ENCODE results near the gene UCP3. TPM values are rescaled to one million over a fixed set of nuclear protein-coding genes. Genes with fewer than 3 reads are reported as not detected.
A peak's percentile ranks its signal among the peaks of the same experiment; 100 is the strongest.

UCP3 gene
- total RNA-seq, 1 donor from 2014 or later = 3.1 TPM

DNA sequence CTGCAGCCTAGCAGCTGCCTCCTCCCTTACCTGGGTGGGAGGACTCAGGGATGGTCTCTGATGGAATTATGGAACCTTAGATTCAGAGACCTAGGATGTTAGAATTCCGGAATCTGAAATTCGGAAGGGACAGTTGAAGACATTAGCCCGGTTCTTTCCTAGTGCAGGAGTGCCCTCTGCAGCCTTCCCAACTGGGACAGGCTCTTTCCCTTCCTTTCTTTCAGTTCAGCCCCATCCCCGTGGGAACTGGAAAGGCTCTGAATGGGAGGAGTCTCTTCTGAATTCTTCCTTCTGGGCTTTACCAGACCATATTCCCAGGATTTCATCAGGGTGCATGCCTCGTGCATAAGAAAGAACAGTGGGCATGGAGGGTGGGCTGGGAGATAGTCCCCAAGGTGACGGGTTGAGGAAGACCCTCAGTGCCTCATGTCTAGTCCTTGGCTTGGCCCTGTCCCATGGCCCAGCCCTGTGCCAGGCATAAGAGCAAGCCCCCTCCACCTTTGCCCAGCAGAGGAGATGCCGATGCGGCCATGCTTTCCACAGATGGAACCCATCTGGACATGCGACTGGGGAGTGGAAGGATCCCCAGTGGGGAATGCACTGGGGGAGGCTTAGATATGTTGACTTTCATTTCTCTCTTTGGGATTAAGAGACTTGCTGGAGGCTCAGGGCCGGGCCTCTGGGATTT, 43.7 kb downstream of the UCP3 start:
- DNase-seq (no peak), ATAC-seq (no peak)
- H3K27me3 ChIP-seq (ENCODE audit: low read depth) = no peaks in the 10 kb centered on the region
- no peaks in the 10 kb centered on the region for H3K36me3 ChIP-seq
- no peaks in the 10 kb centered on the region for H3K9me3 ChIP-seq
- intact Hi-C loops (cut with DNase I) = no loop called here
- no peak overlapping the region for H3K4me3 ChIP-seq
- TF ChIP-seq CTCF (IDR thresholded peaks at IDR 0.05) = no peak
- H3K27ac ChIP-seq = no peak overlapping the region
- H3K4me1 ChIP-seq = no peaks in the 10 kb centered on the region

- intact Hi-C loops (cut with DNase I) = no loop called here
- no peaks in the 10 kb centered on the region for H3K9me3 ChIP-seq
- no peak for DNase-seq
- ATAC-seq = peak in 1 of 2 donors; percentile 6
- H3K36me3 ChIP-seq = no peaks in the 10 kb centered on the region
- no peak overlapping the region for H3K4me3 ChIP-seq
- TF ChIP-seq CTCF (IDR thresholded peaks at IDR 0.05) = no peak
- H3K27ac ChIP-seq = no peak overlapping the region
- H3K4me1 ChIP-seq = no peaks in the 10 kb centered on the region
- no peaks in the 10 kb centered on the region for H3K27me3 ChIP-seq (ENCODE audit: low read depth)
These were observed 45.0 kb downstream of the UCP3 start for GRCh38 chr11:73963861-73964260.

DNA sequence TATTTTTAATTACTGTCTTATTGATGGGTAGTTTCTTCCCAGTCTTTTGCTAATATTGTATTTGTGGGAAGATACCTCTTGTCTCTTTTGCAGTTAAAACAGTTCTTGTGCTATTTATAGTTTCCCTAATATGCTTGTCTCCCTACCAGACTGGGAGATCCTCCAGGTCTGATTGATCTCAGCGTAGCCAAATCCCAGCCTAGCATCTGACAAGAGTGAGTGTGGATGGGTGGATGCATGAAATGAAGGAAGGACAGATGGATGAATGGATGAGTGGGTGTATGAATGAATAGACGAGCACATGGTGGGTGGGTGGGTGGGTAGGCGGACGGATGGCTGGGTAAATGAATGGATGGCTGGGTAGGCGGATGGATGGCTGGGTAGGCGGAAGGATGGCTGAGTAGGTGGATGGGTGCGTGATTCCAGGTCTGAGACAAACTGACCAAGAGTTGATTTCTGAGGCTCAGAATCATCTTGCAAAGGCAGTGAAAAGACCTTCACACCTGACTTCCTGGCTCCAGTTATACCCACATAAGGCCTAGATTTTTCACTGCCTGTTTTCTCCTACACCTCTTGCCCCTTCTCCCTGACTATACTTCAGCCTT, 46.7 kb downstream of the UCP3 start:
- DNase-seq = no peak
- Histone ChIP-seq H3K27me3 (ENCODE audit: low read depth) (peaks cover 1% of the 10 kb centered on the region), H3K36me3 (no peaks in the 10 kb centered on the region), H3K4me1 (no peaks in the 10 kb centered on the region), H3K4me3 (no peak overlapping the region), H3K9me3 (no peaks in the 10 kb centered on the region), H3K27ac (no peak overlapping the region)
- TF ChIP-seq CTCF (IDR thresholded peaks at IDR 0.05) = no peak
- ATAC-seq = no peak
- intact Hi-C loops (cut with DNase I) = no loop called here

DNA sequence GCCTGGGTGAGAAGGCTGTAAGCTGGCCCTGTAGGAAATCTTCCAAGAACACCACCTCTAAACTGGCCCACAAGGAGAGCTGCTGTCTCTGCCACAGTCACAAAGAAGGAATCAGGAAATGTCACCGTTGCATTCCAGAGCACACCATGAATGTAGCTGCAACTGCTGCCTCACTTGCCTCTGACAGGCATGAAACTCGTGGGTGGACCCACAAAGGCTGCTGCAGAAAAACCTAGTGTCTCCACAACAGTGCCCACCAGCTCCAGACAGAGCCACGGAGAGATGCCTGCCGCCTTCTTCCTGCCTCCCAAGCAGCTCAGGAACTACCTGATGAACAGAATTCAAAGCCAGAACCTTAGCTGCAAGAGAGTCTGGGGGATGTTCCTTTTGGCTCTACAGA, 47.6 kb downstream of the UCP3 start:
- DNase-seq = no peak
- Histone ChIP-seq H3K4me1 (no peaks in the 10 kb centered on the region), H3K9me3 (no peaks in the 10 kb centered on the region), H3K27ac (no peak overlapping the region), H3K36me3 (no peaks in the 10 kb centered on the region), H3K4me3 (no peak overlapping the region), H3K27me3 (ENCODE audit: low read depth) (peaks cover 7% of the 10 kb centered on the region)
- intact Hi-C loops (cut with DNase I) = no loop called here
- TF ChIP-seq CTCF (IDR thresholded peaks at IDR 0.05) = no peak
- no peak for ATAC-seq

DNA sequence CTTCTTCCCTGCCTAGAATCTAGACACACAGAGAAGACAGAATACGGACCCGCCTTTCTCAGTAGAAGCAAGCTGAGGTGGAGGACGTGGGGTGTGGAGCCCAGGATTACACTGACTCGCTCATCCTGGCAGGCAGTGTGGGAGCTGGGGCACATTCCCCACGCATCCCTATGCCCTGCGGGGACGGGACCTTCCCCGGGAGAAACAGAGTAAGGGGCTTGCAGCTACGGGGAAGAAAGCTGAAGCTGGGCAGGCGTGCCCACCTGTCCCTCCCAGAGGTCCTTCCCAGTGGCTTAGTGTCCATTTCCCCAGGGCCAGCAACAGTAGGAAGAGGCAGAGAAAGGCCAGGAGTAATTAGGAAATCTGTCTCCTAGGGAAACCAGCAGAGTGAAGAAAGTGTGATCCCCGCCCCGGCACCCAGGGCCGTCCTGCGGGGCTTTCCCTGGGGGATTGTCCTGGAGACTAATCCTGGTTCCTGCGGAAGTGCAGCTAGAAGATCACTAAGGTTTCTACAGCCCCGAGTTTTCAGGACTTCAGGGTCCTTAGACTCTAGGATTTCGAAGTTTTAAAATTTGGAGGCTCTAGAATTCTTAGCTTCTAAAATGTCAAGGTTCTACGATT, 50.3 kb downstream of the UCP3 start:
- H3K27me3 ChIP-seq (ENCODE audit: low read depth) = peaks cover 7% of the 10 kb centered on the region
- DNase-seq = no peak
- ATAC-seq = no peak
- H3K4me1 ChIP-seq = no peaks in the 10 kb centered on the region
- no peak overlapping the region for H3K27ac ChIP-seq
- intact Hi-C loops (cut with DNase I) = no loop called here
- H3K4me3 ChIP-seq = no peak overlapping the region
- H3K36me3 ChIP-seq = no peaks in the 10 kb centered on the region
- H3K9me3 ChIP-seq = no peaks in the 10 kb centered on the region
- TF ChIP-seq CTCF (IDR thresholded peaks at IDR 0.05) = no peak
